NB4 (cell line): ENCODE data around the gene HIRA.

ENCODE experiments used
- CTCF ChIP-seq: IDR thresholded peaks from one replicate; pipeline ENCODE4 v1.5.1; 2012; ENCODE audit warnings: low read depth, low read length
- MYC ChIP-seq: IDR thresholded peaks from 2 replicates; pipeline ENCODE4 v1.6.1; 2011; ENCODE audit warnings: low read depth, low read length
- POLR2A ChIP-seq: IDR thresholded peaks from 2 replicates; pipeline ENCODE4 v1.6.1; 2011; ENCODE audit warnings: mild to moderate bottlenecking; ENCODE audit not compliant: insufficient read length; ENCODE audit errors: extremely low read depth

GRCh38 chr22:19410941-19411689 lies 20.4 kb downstream of the HIRA start:
- no peak for TF ChIP-seq CTCF
- no peak for TF ChIP-seq POLR2A
- TF ChIP-seq MYC: no peak
